ENCODE data around the gene SMIM31. TPM values are rescaled to one million over a fixed set of nuclear protein-coding genes. Genes with fewer than 3 reads are reported as not detected.

Gene SMIM31
- total RNA-seq, 2 donors from 2014 or later = not detected

GRCh38 chr4:164756686-164757085 is 2.8 kb downstream of the SMIM31 start:
- H3K9me3 ChIP-seq = no peaks in the 10 kb centered on the region
- no peak for TF ChIP-seq CTCF (IDR thresholded peaks at IDR 0.05)
- no peaks in the 10 kb centered on the region for H3K36me3 ChIP-seq
- ATAC-seq (ENCODE audit: insufficient number of reproducible peaks, low FRiP score, low read depth) (no peak), DNase-seq (ENCODE audit: low spot score) (no peak)
- H3K4me3 ChIP-seq = no peak overlapping the region
- H3K27ac ChIP-seq = no peak overlapping the region
- H3K4me1 ChIP-seq (ENCODE audit: control insufficient read depth in 1 of 2, low read depth in 2 of 2) = no peaks in the 10 kb centered on the region
- H3K27me3 ChIP-seq (replicated peaks; ENCODE audit: insufficient read depth) = no peaks in the 10 kb centered on the region

DNA sequence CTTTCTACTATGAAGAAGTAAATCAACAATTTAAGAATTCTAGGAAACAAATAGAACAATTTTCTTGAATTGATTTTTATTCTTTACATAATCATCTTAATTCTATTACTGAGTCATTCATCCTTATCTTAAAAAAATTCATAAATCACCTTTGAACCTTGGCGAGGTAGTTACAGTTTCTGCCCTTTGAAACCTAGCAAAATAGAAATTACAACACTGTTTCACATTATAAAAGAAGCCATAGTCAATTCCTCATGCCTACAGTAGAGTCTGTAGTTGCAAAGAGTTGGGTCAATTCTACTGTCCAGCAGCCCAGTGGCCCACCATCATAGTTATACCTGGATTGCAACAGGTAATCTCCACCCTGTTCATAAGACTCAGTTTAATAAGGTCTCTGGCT is 7.3 kb downstream of the SMIM31 start:
- Histone ChIP-seq H3K4me3 (no peak overlapping the region), H3K4me1 (ENCODE audit: control insufficient read depth in 1 of 2, low read depth in 2 of 2) (no peaks in the 10 kb centered on the region), H3K27me3 (replicated peaks; ENCODE audit: insufficient read depth) (no peaks in the 10 kb centered on the region), H3K36me3 (no peaks in the 10 kb centered on the region), H3K27ac (no peak overlapping the region), H3K9me3 (no peaks in the 10 kb centered on the region)
- no peak for DNase-seq (ENCODE audit: low spot score)
- ATAC-seq (ENCODE audit: insufficient number of reproducible peaks, low FRiP score, low read depth) = no peak
- TF ChIP-seq CTCF (IDR thresholded peaks at IDR 0.05) = no peak

- ATAC-seq (ENCODE audit: insufficient number of reproducible peaks, low FRiP score, low read depth) = no peak
- Histone ChIP-seq H3K36me3 (no peaks in the 10 kb centered on the region), H3K4me3 (no peak overlapping the region), H3K9me3 (no peaks in the 10 kb centered on the region), H3K27ac (no peak overlapping the region), H3K4me1 (ENCODE audit: control insufficient read depth in 1 of 2, low read depth in 2 of 2) (no peaks in the 10 kb centered on the region), H3K27me3 (replicated peaks; ENCODE audit: insufficient read depth) (no peaks in the 10 kb centered on the region)
- DNase-seq (ENCODE audit: low spot score) = no peak
- no peak for TF ChIP-seq CTCF (IDR thresholded peaks at IDR 0.05)
Measured at GRCh38 chr4:164761746-164762275, 7.9 kb downstream of the SMIM31 start.

DNA sequence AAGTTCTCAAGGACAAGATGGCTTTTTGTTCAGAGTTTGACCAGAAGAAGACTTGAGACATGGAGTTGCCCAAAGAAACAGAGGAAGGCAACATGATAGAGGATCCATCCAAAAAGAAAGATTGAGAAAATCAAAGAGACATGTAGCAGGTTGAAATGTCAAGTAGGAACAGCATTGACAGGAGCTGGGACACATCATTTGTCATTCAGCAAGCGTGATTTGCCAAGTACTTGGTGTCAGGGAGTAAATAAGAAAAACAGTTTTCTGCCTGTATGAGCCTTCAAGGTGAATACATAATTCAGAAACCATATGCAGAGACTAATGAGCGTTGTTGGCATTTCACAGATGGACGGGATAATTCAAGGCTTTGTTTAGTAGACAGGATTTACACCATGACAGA is 11.2 kb downstream of the SMIM31 start:
- no peak overlapping the region for H3K27ac ChIP-seq
- no peaks in the 10 kb centered on the region for H3K27me3 ChIP-seq (replicated peaks; ENCODE audit: insufficient read depth)
- no peaks in the 10 kb centered on the region for H3K4me1 ChIP-seq (ENCODE audit: control insufficient read depth in 1 of 2, low read depth in 2 of 2)
- ATAC-seq (ENCODE audit: insufficient number of reproducible peaks, low FRiP score, low read depth) (no peak), DNase-seq (ENCODE audit: low spot score) (no peak)
- no peak for TF ChIP-seq CTCF (IDR thresholded peaks at IDR 0.05)
- H3K36me3 ChIP-seq = no peaks in the 10 kb centered on the region
- no peak overlapping the region for H3K4me3 ChIP-seq
- no peaks in the 10 kb centered on the region for H3K9me3 ChIP-seq

- no peak overlapping the region for H3K4me3 ChIP-seq
- no peaks in the 10 kb centered on the region for H3K36me3 ChIP-seq
- H3K27ac ChIP-seq = no peak overlapping the region
- H3K9me3 ChIP-seq = no peaks in the 10 kb centered on the region
- no peaks in the 10 kb centered on the region for H3K4me1 ChIP-seq (ENCODE audit: control insufficient read depth in 1 of 2, low read depth in 2 of 2)
- no peak for TF ChIP-seq CTCF (IDR thresholded peaks at IDR 0.05)
- DNase-seq (ENCODE audit: low spot score) (no peak), ATAC-seq (ENCODE audit: insufficient number of reproducible peaks, low FRiP score, low read depth) (no peak)
- no peaks in the 10 kb centered on the region for H3K27me3 ChIP-seq (replicated peaks; ENCODE audit: insufficient read depth)
Measured at GRCh38 chr4:164765833-164766232, 11.9 kb downstream of the SMIM31 start.

All from thoracic aorta (tissue), 2 donors.